ENCODE data around the gene SLC23A2.
"Not testable (repeated sequence)": the region's sequence is repeated elsewhere in the genome, so short reads cannot be mapped to it uniquely, and the experiment has no call there.

SLC23A2 gene

GRCh38 chr20:5005326-5005725 is 4.0 kb upstream of the SLC23A2 start:
- no peak for DNase-seq

- DNase-seq: not testable (repeated sequence)
Measured at GRCh38 chr20:5004825-5005224, 3.5 kb upstream of the SLC23A2 start.

GRCh38 chr20:5003626-5004025 is 2.3 kb upstream of the SLC23A2 start:
- no peak for DNase-seq

- DNase-seq: no peak
Measured at GRCh38 chr20:5002077-5002413, 735 bp upstream of the SLC23A2 start.

GRCh38 chr20:5000263-5001173 is 792 bp downstream of the SLC23A2 start:
- DNase-seq: peak; percentile 11

- DNase-seq: no peak
Measured at GRCh38 chr20:4999788-5000187, 1.5 kb downstream of the SLC23A2 start.

- no peak for DNase-seq
Measured at GRCh38 chr20:4998160-4998651, 3.1 kb downstream of the SLC23A2 start.

GRCh38 chr20:4997222-4997621 is 4.1 kb downstream of the SLC23A2 start:
- no peak for DNase-seq

GRCh38 chr20:4989570-4989969 is 11.7 kb downstream of the SLC23A2 start:
- DNase-seq: no peak

- DNase-seq: no peak
Measured at GRCh38 chr20:4987130-4987529, 14.2 kb downstream of the SLC23A2 start.

- no peak for DNase-seq
Measured at GRCh38 chr20:4985658-4986057, 15.7 kb downstream of the SLC23A2 start.

- no peak for DNase-seq
Measured at GRCh38 chr20:4982281-4982680, 19.0 kb downstream of the SLC23A2 start.

GRCh38 chr20:4979841-4980410 is 21.4 kb downstream of the SLC23A2 start:
- DNase-seq: no peak

- DNase-seq: peak; percentile 32
Measured at GRCh38 chr20:4978050-4978918, 23.0 kb downstream of the SLC23A2 start.

GRCh38 chr20:4976014-4976413 is 25.3 kb downstream of the SLC23A2 start:
- DNase-seq: not testable (repeated sequence)

GRCh38 chr20:4973330-4974097 is 27.8 kb downstream of the SLC23A2 start:
- peak; percentile 93 for DNase-seq

GRCh38 chr20:4972506-4973251 is 28.6 kb downstream of the SLC23A2 start:
- peak; percentile 68 for DNase-seq

- DNase-seq: no peak
Measured at GRCh38 chr20:4971064-4971463, 30.2 kb downstream of the SLC23A2 start.

- no peak for DNase-seq
Measured at GRCh38 chr20:4967752-4968477, 33.4 kb downstream of the SLC23A2 start.

GRCh38 chr20:4966826-4967751 is 34.2 kb downstream of the SLC23A2 start:
- no peak for DNase-seq
